HepG2 (cell line): ENCODE measurements around the gene MSI2. TPM values are rescaled to one million over a fixed set of nuclear protein-coding genes. Genes with fewer than 3 reads are reported as not detected.

Experiments
- ATF7-NPFF ChIP-seq: sonication (generic); formaldehyde crosslinking; IDR thresholded peaks from 2 replicates; pipeline ENCODE4 v1.8.1; 2023; ENCODE audit warnings: mild to moderate bottlenecking, low read depth, missing genetic modification reagents, moderate library complexity
- CEBPB ChIP-seq: IDR thresholded peaks from 2 replicates; pipeline ENCODE4 v1.6.1; 2011; ENCODE audit warnings: low read depth, low read length, improper control_type of control experiment, borderline replicate concordance
- CEBPZ ChIP-seq: IDR thresholded peaks from 2 replicates; pipeline ENCODE4 v1.6.1; 2012; ENCODE audit warnings: low read length, improper control_type of control experiment
- DMTF1 ChIP-seq: sonication (generic); formaldehyde crosslinking; IDR thresholded peaks from 2 replicates; pipeline ENCODE4 v1.4.0; 2020; ENCODE audit warnings: mild to moderate bottlenecking, missing genetic modification reagents
- JUN ChIP-seq: sonication (generic); formaldehyde crosslinking; IDR thresholded peaks from 2 replicates; pipeline ENCODE4 v1.4.0; 2020; ENCODE audit warnings: mild to moderate bottlenecking, missing genetic modification reagents
- KDM5B ChIP-seq: sonication (generic); formaldehyde crosslinking; IDR thresholded peaks from 2 replicates; pipeline ENCODE4 v1.4.0; 2020; ENCODE audit warnings: missing genetic modification reagents, mild to moderate bottlenecking, borderline replicate concordance
- KLF11 ChIP-seq: IDR thresholded peaks from 2 replicates; pipeline ENCODE4 v1.6.1; 2016; ENCODE audit warnings: missing compliant biosample characterization
- NPAS2 ChIP-seq: sonication (generic); formaldehyde crosslinking; IDR thresholded peaks from 2 replicates; pipeline ENCODE4 v1.8.0; 2022; ENCODE audit warnings: mild to moderate bottlenecking, missing genetic modification reagents, borderline replicate concordance
- RBFOX2 ChIP-seq: fragments of 200-400 bp; formaldehyde crosslinking; IDR thresholded peaks from 2 replicates; pipeline ENCODE4 v1.6.1; 2017; ENCODE audit warnings: low read depth, mild to moderate bottlenecking, low read length
- RNF2 ChIP-seq: fragments of 450-650 bp; conservative IDR thresholded peaks from 2 replicates; pipeline ENCODE4 v1.6.1; 2016; ENCODE audit warnings: low read depth
- SAP130 ChIP-seq: IDR thresholded peaks from 2 replicates; pipeline ENCODE4 v1.6.1; 2016; ENCODE audit warnings: low read depth
- SMC3 ChIP-seq: IDR thresholded peaks from 2 replicates; pipeline ENCODE4 v1.6.1; 2011; ENCODE audit warnings: low read length, improper control_type of control experiment
- TRIM22 ChIP-seq: fragments of 450-650 bp; IDR thresholded peaks from 2 replicates; pipeline ENCODE4 v1.6.1; 2017
- ZBTB8A ChIP-seq: sonication (generic); formaldehyde crosslinking; IDR thresholded peaks from 2 replicates; pipeline ENCODE4 v1.4.0; 2020; ENCODE audit warnings: mild to moderate bottlenecking, low read depth, missing genetic modification reagents, borderline replicate concordance
- ZFX ChIP-seq: sonication (generic); formaldehyde crosslinking; IDR thresholded peaks from 2 replicates; pipeline ENCODE4 v1.4.0; 2020; ENCODE audit warnings: mild to moderate bottlenecking, low read depth, missing genetic modification reagents, moderate library complexity
- ZNF264 ChIP-seq: sonication (generic); formaldehyde crosslinking; IDR thresholded peaks from 2 replicates; pipeline ENCODE4 v1.4.0; 2020; ENCODE audit warnings: missing genetic modification reagents
- ZNF720 ChIP-seq: sonication (generic); formaldehyde crosslinking; IDR thresholded peaks from 2 replicates; pipeline ENCODE4 v1.4.0; 2020; ENCODE audit warnings: missing genetic modification reagents
- ZSCAN9 ChIP-seq: IDR thresholded peaks from 2 replicates; pipeline ENCODE4 v1.6.1; 2016; ENCODE audit warnings: borderline replicate concordance
- polyA plus RNA-seq, 8 experiments: library from polyadenylated mRNA; depleted of rRNA in 3 of 8; stranded (reverse) in 7 of 8; unstranded in 1 of 8; fragments of >200 nt; fragmentation: Illumina TruSeq in 4 of 8; extraction: Trizol in 4 of 8; gene quantifications; 2 replicates each; pipeline versions ENCODE4 v1.2.1 to v1.2.3, GENCODE V29; 2011 to 2016; ENCODE audit warnings: low read depth in 4 of 8, missing spikeins in 1 of 8, mixed read lengths in 1 of 8; ENCODE audit not compliant: insufficient read depth in 1 of 8
- total RNA-seq, 5 experiments: library from RNA; depleted of rRNA; stranded (reverse); fragments of >200 nt; fragmentation: Illumina TruSeq; extraction: Trizol; gene quantifications; 2 replicates each; pipeline ENCODE4 v1.2.3, GENCODE V29; 2016; ENCODE audit warnings: low read depth in 1 of 5
- TF ChIP-seq, protein P1 (sequence below): sonication (generic); formaldehyde crosslinking; conservative IDR thresholded peaks from 2 replicates; pipeline ENCODE4 v1.8.0; 2022; ENCODE audit warnings: low read depth, missing genetic modification reagents

Gene MSI2
- total and polyA plus RNA-seq, 2 of the 13 experiments (the other 11 are each of a cell fraction or from before 2014, with no cell fraction given): 77.5 to 78.4 TPM

GRCh38 chr17:57626520-57627210 is 370.3 kb downstream of the MSI2 start (continued):
- TF ChIP-seq KLF11 (CRISPR knock-in tag) (no peak), ZBTB8A (CRISPR knock-in tag) (no peak), NPAS2 (CRISPR knock-in tag) (no peak), SAP130 (CRISPR knock-in tag) (no peak), ZNF720 (CRISPR knock-in tag) (no peak), KDM5B (0 out of 2 replicates have a peak, but pooled peaks have one; percentile 5), DMTF1 (CRISPR knock-in tag) (no peak), ZFX (CRISPR knock-in tag) (peak; percentile 40; the same call in 1 of the 2 replicates), CEBPB (no peak), ZNF264 (CRISPR knock-in tag) (no peak), CEBPZ (no peak), RBFOX2 (no peak), RNF2 (no peak), SMC3 (0 out of 2 replicates have a peak, but pooled peaks have one; percentile 1), ZSCAN9 (CRISPR knock-in tag) (no peak), JUN (CRISPR knock-in tag) (no peak), ATF7-NPFF (CRISPR knock-in tag) (no peak), TRIM22 (no peak)
- TF ChIP-seq, protein P1, sequence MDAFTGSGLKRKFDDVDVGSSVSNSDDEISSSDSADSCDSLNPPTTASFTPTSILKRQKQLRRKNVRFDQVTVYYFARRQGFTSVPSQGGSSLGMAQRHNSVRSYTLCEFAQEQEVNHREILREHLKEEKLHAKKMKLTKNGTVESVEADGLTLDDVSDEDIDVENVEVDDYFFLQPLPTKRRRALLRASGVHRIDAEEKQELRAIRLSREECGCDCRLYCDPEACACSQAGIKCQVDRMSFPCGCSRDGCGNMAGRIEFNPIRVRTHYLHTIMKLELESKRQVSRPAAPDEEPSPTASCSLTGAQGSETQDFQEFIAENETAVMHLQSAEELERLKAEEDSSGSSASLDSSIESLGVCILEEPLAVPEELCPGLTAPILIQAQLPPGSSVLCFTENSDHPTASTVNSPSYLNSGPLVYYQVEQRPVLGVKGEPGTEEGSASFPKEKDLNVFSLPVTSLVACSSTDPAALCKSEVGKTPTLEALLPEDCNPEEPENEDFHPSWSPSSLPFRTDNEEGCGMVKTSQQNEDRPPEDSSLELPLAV (CRISPR knock-in tag): no peak
